Activated naive CD8-positive, alpha-beta T cell treated with anti-CD3 and anti-CD28 coated beads, Interleukin-2, amount 50 U/mL, for 16 hours (primary cell): ENCODE results near the gene PRR5L.

ENCODE experiments used
- DNase-seq: peaks from one replicate; pipeline ENCODE4 v3.0.0-alpha.2; 2020; ENCODE audit warnings: low read depth, low spot score

PRR5L gene

GRCh38 chr11:36400766-36401455 lies 104.8 kb downstream of the PRR5L start:
- DNase-seq = no peak

DNA sequence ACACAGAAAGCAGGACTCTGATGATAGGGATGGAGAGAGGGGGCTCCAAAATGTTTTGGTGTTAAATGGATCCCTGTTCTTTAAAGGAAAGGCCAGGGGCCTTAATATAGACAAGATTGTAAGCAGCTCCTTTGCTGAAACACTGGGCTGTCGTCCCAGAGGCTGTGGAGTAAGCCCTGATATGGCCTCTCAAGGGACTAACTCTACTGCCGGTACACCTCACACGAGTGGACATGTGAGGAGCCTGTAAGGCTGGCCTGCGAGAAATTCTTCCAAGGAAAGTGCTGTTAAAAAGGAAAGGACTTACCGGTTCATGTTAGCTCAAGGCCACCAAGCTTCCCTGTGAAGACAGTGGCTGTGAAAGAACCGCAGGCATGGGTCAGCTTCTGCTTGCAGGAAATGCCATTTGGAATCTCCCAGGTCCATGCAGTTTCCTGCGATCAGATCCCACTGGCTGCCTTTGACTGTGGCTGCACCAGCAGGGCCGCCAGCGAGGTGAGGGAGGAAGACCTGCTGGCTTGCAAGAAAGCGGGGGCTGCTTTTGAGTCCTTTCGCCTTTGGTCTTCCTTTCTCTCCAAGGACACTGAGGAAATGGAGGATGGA lies 106.6 kb downstream of the PRR5L start:
- no peak for DNase-seq

GRCh38 chr11:36403661-36404060 lies 107.6 kb downstream of the PRR5L start:
- DNase-seq = no peak

DNA sequence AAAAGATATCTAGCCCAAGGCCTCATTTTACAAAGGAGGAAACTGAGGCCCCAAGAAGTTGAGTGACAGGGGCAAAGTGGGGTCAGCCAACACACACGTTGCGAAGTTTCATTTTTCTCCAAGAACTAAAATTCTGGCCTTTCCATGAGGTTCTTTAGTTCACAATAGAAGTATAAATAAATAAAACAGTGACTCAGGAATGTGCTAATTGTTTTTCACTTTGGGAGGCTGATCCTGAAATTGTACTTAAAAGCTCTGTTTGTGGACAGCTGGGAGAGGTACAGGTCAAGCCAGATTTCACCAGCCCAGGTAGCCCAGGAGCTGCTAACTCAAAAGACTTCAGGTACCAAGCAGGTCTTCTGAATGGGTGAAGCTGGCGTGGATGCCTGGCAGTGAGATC lies 108.7 kb downstream of the PRR5L start:
- DNase-seq = no peak

GRCh38 chr11:36405585-36406367 lies 109.7 kb downstream of the PRR5L start:
- DNase-seq = no peak

DNA sequence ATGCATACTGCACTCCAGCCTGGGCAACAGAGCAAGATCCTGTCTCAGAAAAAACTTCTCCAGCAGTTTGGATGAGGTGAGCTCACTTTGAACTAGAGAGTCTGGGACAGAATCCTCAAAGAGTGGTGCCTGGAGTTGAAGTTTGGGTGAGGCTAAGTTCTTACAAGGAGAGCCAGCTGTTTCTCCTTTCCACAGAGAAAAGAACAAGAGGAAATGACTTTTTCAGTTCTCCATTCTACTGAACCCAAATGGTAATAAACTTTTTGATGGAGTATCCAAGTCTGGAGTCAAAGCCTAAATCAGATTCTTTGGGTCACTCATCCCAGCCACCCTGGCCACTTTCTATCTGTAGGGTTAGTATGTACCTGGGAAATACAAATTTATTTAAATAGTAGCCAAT lies 111.3 kb downstream of the PRR5L start:
- no peak for DNase-seq

- no peak for DNase-seq
Observed at GRCh38 chr11:36408498-36409136, 112.5 kb downstream of the PRR5L start.

DNA sequence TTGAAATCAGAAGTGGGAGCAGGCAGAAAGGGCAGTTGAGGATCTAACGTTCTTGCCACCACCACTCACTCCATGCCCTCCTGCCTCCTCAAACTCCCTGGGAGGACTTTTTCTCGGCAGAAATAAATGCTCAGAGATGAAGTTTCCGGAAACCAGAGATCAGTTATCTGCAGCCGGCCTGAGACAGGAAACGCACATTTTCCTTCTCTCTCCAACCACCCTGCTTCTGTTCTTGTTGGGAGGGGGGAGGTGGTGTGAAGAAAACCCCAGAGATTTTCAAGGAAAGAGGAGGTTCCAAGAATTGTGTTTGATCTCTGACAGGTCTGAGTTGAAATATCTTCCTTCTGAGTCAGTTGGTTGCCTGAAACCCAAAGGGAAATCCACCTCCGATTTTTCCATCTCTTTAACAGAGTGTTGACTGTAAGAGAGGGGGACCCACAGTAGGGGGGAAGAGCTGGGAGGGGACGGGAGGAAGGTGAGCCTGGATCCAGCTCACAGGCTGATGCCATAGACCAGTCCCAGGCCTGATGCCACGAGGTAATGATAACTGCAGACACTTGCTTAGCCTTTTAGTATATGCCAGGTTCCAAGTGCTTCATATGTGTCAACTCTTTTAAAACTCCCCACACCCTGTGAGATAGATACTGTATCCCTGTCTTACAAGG lies 113.2 kb downstream of the PRR5L start:
- no peak for DNase-seq

DNA sequence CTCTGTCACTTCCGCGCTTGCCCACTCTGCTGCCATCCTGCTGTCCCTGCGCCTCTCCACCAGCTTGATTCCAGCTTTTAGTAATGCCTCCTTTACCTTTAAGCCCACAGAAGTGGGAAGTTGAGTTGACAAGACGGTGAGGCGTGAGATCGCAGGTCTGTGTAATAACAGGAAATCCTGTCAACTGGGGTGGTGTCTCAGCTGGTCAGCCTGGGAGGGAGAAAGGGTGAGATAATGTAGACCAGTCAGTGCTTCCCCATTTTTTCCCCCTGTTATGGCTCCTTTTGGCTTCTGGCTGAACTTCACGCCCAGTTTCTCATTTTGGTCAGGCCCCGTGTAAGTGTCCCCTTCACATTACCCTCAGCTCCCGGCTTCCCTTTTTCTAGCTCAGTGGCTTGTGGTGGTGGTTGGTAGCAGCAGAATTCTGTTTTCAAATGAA lies 115.1 kb downstream of the PRR5L start:
- no peak for DNase-seq

DNA sequence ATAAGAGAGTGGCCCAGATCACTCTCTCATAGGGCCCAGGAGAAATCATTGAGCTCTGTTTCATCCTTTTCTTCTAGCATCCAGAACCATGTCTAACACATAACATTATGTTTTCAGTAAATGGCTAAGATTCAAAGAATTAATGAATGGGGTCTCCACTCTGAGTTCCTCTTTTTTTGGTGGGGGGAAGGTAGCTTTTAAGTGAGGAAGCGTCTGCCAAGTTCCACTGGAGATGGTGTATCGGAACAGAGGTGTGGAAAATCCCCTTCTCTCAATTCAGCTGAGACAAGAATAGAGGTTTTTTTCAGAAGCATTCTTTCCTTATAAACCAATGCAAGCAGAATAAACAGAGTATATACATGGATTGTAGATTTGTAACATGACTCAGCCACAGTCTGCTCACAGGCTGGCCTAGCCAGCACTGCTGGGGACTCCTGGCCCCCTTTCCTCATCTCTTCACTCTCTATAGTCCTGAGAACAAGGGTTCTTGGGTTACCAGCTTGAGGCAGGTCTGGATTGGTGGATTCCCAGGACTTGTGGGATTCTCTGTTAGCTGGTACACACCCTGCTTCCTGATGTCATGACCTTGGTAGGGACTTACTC lies 116.8 kb downstream of the PRR5L start:
- DNase-seq = no peak

DNA sequence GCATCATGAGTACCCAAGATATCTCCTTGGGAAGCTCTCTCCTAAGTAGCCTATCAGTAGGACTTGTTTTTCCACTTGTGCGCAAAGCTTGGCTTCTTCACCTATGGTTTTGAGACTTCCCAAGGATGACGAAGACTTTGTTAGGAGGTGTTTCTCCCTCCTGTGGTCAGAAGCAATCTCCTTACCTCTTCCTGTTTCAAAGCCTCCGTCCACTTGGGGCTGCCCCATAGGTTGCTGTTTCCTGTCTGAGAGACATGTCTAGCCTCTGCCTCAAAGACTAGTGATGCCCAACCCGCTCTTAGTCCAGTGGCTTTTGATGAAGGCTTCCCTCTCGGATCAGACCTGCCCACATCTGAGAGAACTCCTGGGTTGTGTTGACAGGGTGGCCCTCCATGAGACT lies 121.1 kb downstream of the PRR5L start:
- no peak for DNase-seq

- no peak for DNase-seq
Observed at GRCh38 chr11:36419791-36420424, 123.8 kb downstream of the PRR5L start.

DNA sequence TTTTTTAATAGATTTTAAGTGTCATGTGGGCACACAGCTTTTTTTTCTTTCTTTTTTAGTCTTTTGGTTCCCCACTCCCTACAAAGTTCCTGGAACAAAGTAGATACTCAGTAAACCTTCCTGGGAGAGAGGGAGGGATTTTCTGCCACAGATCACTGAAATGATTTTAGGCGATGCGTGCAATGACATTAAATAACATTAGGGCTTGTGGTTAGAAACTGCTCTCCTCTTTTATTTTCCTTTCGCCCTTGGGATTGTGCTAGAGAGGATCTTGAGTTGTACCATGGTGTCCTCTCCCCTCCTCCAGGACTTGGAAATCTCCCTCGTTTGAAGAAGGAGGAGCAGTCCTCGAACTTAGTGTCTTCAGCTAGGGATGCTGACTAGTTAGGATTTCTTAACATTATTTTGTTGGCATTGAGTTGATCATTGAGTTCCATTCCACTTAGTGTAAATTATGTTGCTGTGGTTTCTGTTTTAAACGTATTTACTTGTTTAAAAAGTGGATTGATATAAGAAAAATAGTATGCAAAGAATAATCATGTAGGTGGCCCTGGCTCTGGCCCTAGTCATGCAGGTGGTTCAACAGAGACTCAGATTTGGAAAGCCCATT lies 125.6 kb downstream of the PRR5L start:
- DNase-seq = no peak

- DNase-seq = no peak
Observed at GRCh38 chr11:36425561-36426081, 129.5 kb downstream of the PRR5L start.

GRCh38 chr11:36426226-36426848 lies 130.2 kb downstream of the PRR5L start:
- no peak for DNase-seq

DNA sequence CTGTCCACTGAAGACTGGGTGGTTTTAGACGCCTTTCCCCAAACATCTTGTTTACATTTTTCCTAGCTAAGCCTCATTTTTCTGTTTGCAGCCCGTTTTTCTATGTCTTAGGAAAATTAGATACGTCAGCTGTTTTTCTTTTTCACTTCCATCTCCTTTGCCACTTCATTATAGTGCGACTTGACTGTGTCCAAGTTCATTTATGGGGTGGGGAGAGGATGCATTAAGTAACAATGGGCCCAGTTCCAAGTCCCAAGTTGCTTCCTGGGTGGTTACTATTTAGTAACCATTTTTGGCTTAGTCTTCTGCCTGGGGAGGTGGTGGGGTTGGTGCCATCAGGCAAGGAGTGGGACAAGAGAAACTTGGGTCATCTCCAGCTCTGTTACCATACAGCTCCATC lies 131.0 kb downstream of the PRR5L start:
- DNase-seq = no peak

DNA sequence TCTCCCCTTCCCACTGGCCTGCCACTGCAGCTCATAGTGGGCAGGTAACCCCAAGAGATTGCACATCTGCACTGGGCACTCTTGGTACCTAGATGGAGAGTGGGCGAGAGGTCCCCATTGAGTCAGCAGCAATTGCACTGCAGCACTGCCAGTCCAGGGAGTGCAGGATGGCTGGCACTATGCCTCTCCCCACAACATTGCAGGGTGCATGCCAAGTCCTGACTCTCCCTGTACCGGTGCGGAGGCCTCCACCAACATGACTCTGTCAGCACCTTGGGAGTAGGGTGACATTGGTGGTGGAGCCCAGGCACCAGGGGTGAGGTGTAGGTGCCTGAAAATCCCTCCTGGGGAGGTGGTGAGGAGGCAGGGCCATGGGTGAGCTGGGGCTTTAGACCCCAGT lies 131.8 kb downstream of the PRR5L start:
- DNase-seq = no peak

DNA sequence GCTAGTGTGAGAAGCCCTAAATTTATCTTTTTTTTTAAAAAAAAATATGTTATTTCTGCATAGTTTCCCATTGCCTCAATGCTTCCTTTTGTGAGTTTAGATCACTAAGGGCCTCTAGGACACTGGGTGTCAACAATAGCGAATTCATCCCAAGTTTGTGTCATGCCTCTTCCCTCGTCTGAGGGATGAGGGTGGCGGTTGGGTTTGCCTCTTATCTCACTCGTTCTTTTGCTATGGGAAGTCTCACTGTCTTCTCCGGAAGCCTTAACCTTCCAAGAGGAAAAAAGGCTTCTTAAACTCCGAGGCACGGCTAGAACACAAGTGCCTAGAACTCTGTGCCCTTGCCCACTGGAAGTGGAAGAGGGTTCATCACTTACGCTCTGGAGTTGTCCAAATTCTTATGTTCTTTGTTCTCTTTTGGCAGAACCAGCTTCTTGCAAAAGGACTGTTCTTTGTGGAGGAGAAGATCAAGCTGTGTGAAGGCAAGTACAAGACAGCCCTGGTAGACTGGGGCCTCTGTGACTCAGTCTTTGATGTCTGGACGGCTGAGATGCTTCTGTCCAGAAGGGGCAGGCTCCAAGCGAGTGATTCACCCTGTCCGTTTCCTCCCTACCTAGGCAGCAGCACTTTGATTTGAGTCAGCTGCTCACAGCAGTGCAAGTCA lies 135.5 kb downstream of the PRR5L start:
- DNase-seq = no peak

DNA sequence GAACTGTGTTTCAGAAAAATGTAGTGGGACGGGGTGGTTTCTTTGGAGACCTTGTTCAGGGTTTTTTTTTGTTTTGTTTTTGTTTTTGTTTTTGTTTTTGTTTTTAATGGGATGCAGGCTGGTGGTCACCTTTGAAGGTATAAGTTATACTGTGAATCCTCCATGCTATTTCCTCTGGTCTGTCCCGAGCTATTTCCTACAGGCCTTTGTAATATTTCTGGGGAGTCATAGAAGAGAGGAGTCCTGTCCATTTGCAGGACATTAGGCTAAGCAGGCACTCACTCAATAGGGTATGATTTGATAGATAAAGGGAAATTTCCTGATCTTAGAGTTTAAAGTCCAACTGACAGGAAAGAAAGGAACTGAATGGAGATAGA lies 136.0 kb downstream of the PRR5L start:
- no peak for DNase-seq
